Breast epithelium (tissue), 4 donors: Measurements from ENCODE around the gene NTNG1. TPM values are rescaled to one million over a fixed set of nuclear protein-coding genes. Genes with fewer than 3 reads are reported as not detected.

Experiments
- DNase-seq, 2 donors: peaks; one replicate each; pipeline ENCODE4 v3.0.0-alpha.2; 2019; ENCODE audit warnings: low spot score in 2 of 2
- H3K27ac ChIP-seq, 2 donors: fragments of 200-600 bp; sonication (generic) in 1 of 2; one replicate each; pipeline ENCODE4 v1.5.1; 2016 to 2019; ENCODE audit warnings: mild to moderate bottlenecking in 1 of 2
- H3K27me3 ChIP-seq, 2 donors: fragments of 200-600 bp; sonication (generic) in 1 of 2; one replicate each; pipeline versions ENCODE4 v1.5.1 to v1.6.0; 2017 to 2019; ENCODE audit warnings: control low read depth in 1 of 2, mild to moderate bottlenecking in 1 of 2
- H3K36me3 ChIP-seq: fragments of 200-600 bp; one replicate; pipeline ENCODE4 v1.5.1; 2019
- H3K4me1 ChIP-seq, 2 donors: fragments of 200-600 bp; sonication (generic); one replicate each; pipeline ENCODE4 v1.5.1; 2016 to 2019; ENCODE audit warnings: control low read depth in 1 of 2
- H3K4me3 ChIP-seq, 3 donors: fragments of 200-600 bp; sonication (generic); 1 replicate in 2 of 3; 2 replicates in 1 of 3; pipeline ENCODE4 v1.5.1; 2016 to 2019; ENCODE audit warnings: mild to moderate bottlenecking in 3 of 3, moderate library complexity in 2 of 3
- H3K9me3 ChIP-seq, 2 donors: fragments of 200-600 bp; sonication (generic) in 1 of 2; one replicate each; pipeline ENCODE4 v1.5.1; 2016 to 2019; ENCODE audit warnings: control low read depth in 1 of 2
- CTCF ChIP-seq, 3 donors: fragments of 450-650 bp; IDR thresholded peaks; one replicate each; pipeline ENCODE4 v1.5.1; 2016 to 2017; ENCODE audit warnings: antibody characterized with exemption in 3 of 3, mild to moderate bottlenecking in 3 of 3, moderate library complexity in 3 of 3
- POLR2A ChIP-seq: fragments of 450-650 bp; IDR thresholded peaks from one replicate; pipeline ENCODE4 v1.6.1; 2016; ENCODE audit warnings: antibody characterized with exemption, mild to moderate bottlenecking, moderate library complexity
- POLR2AphosphoS5 ChIP-seq, 3 donors: sonication (generic); formaldehyde crosslinking; IDR thresholded peaks; one replicate each; pipeline ENCODE4 v1.6.1; 2017; ENCODE audit warnings: antibody characterized with exemption in 3 of 3
- intact Hi-C: fragments of 100-400 bp; cut with DNase I; formaldehyde crosslinking; loops from one replicate; pipeline ENCODE4 v1.15.1; 2023; ENCODE audit warnings: low total_unique reads
- total RNA-seq, 3 donors: library from RNA; depleted of rRNA; stranded (reverse); fragments of >200 nt; gene quantifications; one replicate each; pipeline ENCODE4 v1.1.0, GENCODE V29; 2016

NTNG1 gene
- total RNA-seq, 3 donors from 2014 or later: 0.32 to 5.7 (median 0.98) TPM

DNA sequence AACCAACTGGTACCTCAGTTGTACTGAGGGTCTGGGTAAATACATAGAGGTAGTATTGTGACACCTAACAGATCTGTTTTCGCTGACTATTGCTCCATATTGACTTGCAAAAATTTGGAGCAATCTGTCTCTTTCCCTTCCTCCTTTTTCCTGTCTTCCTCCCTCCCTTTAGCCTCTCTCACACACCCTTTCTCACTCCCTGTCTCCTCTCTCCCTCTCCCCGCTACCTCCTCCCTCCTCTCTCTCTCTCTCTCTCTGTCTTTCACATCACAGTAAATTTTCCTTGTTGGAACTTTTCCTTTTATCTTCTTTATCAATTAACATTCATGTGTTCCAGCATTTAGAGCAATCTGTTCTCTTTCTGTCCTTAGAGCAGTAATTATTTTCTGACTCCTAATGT lies 278.2 kb downstream of the NTNG1 start:
- no peak overlapping the region for H3K27ac ChIP-seq
- peaks cover 0 to 4% of the 10 kb centered on the region in 2 donors for H3K4me1 ChIP-seq
- no peaks in the 10 kb centered on the region for H3K27me3 ChIP-seq
- H3K36me3 ChIP-seq: no peaks in the 10 kb centered on the region
- no peak for TF ChIP-seq POLR2AphosphoS5 (IDR thresholded peaks at IDR 0.05)
- TF ChIP-seq POLR2A: no peak
- no peak for TF ChIP-seq CTCF (IDR thresholded peaks at IDR 0.05)
- DNase-seq: no peak
- H3K4me3 ChIP-seq: no peak overlapping the region
- intact Hi-C loops: no loop called here
- H3K9me3 ChIP-seq: no peaks in the 10 kb centered on the region

GRCh38 chr1:107422901-107423300 lies 282.1 kb downstream of the NTNG1 start:
- intact Hi-C loops: loop anchor here (5.0 kb wide), 1 partner anchor 1229 kb away; no protein-coding TSS in a partner anchor
- H3K36me3 ChIP-seq: no peaks in the 10 kb centered on the region
- H3K4me1 ChIP-seq: peaks cover 0 to 4% of the 10 kb centered on the region in 2 donors

GRCh38 chr1:107430540-107431228 lies 289.8 kb downstream of the NTNG1 start:
- no peaks in the 10 kb centered on the region for H3K9me3 ChIP-seq
- no peaks in the 10 kb centered on the region for H3K4me1 ChIP-seq
- no peak overlapping the region for H3K27ac ChIP-seq
- intact Hi-C loops: loop anchor here (10.0 kb wide), 1 partner anchor 234 kb away; no protein-coding TSS in a partner anchor
- no peak overlapping the region for H3K4me3 ChIP-seq
- TF ChIP-seq POLR2A (no peak), CTCF (IDR thresholded peaks at IDR 0.05) (peak in 2 of 3 donors; percentile 45 to 50), POLR2AphosphoS5 (IDR thresholded peaks at IDR 0.05) (no peak)
- DNase-seq: no peak
- H3K27me3 ChIP-seq: no peaks in the 10 kb centered on the region
- H3K36me3 ChIP-seq: no peaks in the 10 kb centered on the region

More at GRCh38 chr1:107422901-107423300, 282.1 kb downstream of the NTNG1 start:
- no peaks in the 10 kb centered on the region for H3K27me3 ChIP-seq
- no peak for DNase-seq
- no peaks in the 10 kb centered on the region for H3K9me3 ChIP-seq
- TF ChIP-seq CTCF (IDR thresholded peaks at IDR 0.05): no peak
- H3K4me3 ChIP-seq: no peak overlapping the region
- no peak overlapping the region for H3K27ac ChIP-seq

GRCh38 chr1:107432108-107432507 lies 291.3 kb downstream of the NTNG1 start:
- TF ChIP-seq POLR2A (no peak), CTCF (IDR thresholded peaks at IDR 0.05) (no peak), POLR2AphosphoS5 (IDR thresholded peaks at IDR 0.05) (no peak)
- Histone ChIP-seq H3K27ac (no peak overlapping the region), H3K9me3 (no peaks in the 10 kb centered on the region), H3K27me3 (no peaks in the 10 kb centered on the region), H3K4me1 (no peaks in the 10 kb centered on the region), H3K36me3 (no peaks in the 10 kb centered on the region), H3K4me3 (no peak overlapping the region)
- no peak for DNase-seq
- intact Hi-C loops: loop anchor here (10.0 kb wide), 1 partner anchor 233 kb away; no protein-coding TSS in a partner anchor

GRCh38 chr1:107433068-107433467 lies 292.2 kb downstream of the NTNG1 start:
- Histone ChIP-seq H3K27me3 (no peaks in the 10 kb centered on the region), H3K27ac (no peak overlapping the region), H3K4me3 (no peak overlapping the region), H3K9me3 (no peaks in the 10 kb centered on the region), H3K36me3 (no peaks in the 10 kb centered on the region), H3K4me1 (no peaks in the 10 kb centered on the region)
- no peak for TF ChIP-seq POLR2A
- no peak for DNase-seq
- intact Hi-C loops: loop anchor here (10.0 kb wide), 1 partner anchor 232 kb away; no protein-coding TSS in a partner anchor
